ENCODE measurements around the gene PTGER1. TPM values are rescaled to one million over a fixed set of nuclear protein-coding genes. Genes with fewer than 3 reads are reported as not detected.

The PTGER1 gene
- total RNA-seq, 2 donors from 2014 or later: 0.31 to 0.67 TPM

GRCh38 chr19:14494411-14494810 lies 19.3 kb upstream of the PTGER1 start:
- no peak for ATAC-seq
- H3K27ac Mint-ChIP-seq: peak overlapping the region; percentile 41 to 82
- peak; percentile 41 for DNase-seq (ENCODE audit: low spot score)
- H3K27me3 Mint-ChIP-seq: no peaks in the 10 kb centered on the region
- no peaks in the 10 kb centered on the region for H3K9me3 Mint-ChIP-seq
- peak overlapping the region; percentile 26 for H3K4me3 Mint-ChIP-seq
- H3K4me1 Mint-ChIP-seq (ENCODE audit: low read depth in 2 of 2): peaks cover 5 to 17% of the 10 kb centered on the region in 2 donors
- H3K36me3 Mint-ChIP-seq: no peaks in the 10 kb centered on the region

- no peak for ATAC-seq
These were observed 17.7 kb upstream of the PTGER1 start for GRCh38 chr19:14492756-14493337.

GRCh38 chr19:14487370-14488125 lies 12.4 kb upstream of the PTGER1 start:
- Mint-ChIP-seq H3K27me3 (no peaks in the 10 kb centered on the region), H3K4me3 (no peak overlapping the region), H3K36me3 (no peaks in the 10 kb centered on the region), H3K27ac (no peak overlapping the region), H3K4me1 (ENCODE audit: low read depth in 2 of 2) (peaks cover 0 to 7% of the 10 kb centered on the region in 2 donors), H3K9me3 (no peaks in the 10 kb centered on the region)
- DNase-seq (ENCODE audit: low spot score) (no peak), ATAC-seq (no peak)

More at GRCh38 chr19:14492756-14493337, 17.7 kb upstream of the PTGER1 start:
- H3K36me3 Mint-ChIP-seq: no peaks in the 10 kb centered on the region
- H3K27ac Mint-ChIP-seq: peak overlapping the region in 1 of 2 donors; percentile 15
- peak; percentile 54 for DNase-seq (ENCODE audit: low spot score)
- H3K4me3 Mint-ChIP-seq: no peak overlapping the region
- no peaks in the 10 kb centered on the region for H3K9me3 Mint-ChIP-seq
- no peaks in the 10 kb centered on the region for H3K27me3 Mint-ChIP-seq
- H3K4me1 Mint-ChIP-seq (ENCODE audit: low read depth in 2 of 2): peaks cover 5 to 17% of the 10 kb centered on the region in 2 donors

- DNase-seq (ENCODE audit: low spot score) (peak; percentile 51), ATAC-seq (no peak)
- H3K36me3 Mint-ChIP-seq: no peaks in the 10 kb centered on the region
- H3K4me1 Mint-ChIP-seq (ENCODE audit: low read depth in 2 of 2): peaks cover 0 to 11% of the 10 kb centered on the region in 2 donors
- no peak overlapping the region for H3K27ac Mint-ChIP-seq
- no peak overlapping the region for H3K4me3 Mint-ChIP-seq
- H3K9me3 Mint-ChIP-seq: no peaks in the 10 kb centered on the region
- H3K27me3 Mint-ChIP-seq: no peaks in the 10 kb centered on the region
These were observed 7.2 kb upstream of the PTGER1 start for GRCh38 chr19:14482172-14482941.

GRCh38 chr19:14480700-14481079 lies 5.5 kb upstream of the PTGER1 start:
- no peaks in the 10 kb centered on the region for H3K36me3 Mint-ChIP-seq
- no peaks in the 10 kb centered on the region for H3K27me3 Mint-ChIP-seq
- H3K4me3 Mint-ChIP-seq: no peak overlapping the region
- DNase-seq (ENCODE audit: low spot score): no peak
- peaks cover 12 to 18% of the 10 kb centered on the region in 2 donors for H3K4me1 Mint-ChIP-seq (ENCODE audit: low read depth in 2 of 2)
- H3K27ac Mint-ChIP-seq: no peak overlapping the region
- ATAC-seq: no peak
- no peaks in the 10 kb centered on the region for H3K9me3 Mint-ChIP-seq

- H3K36me3 Mint-ChIP-seq: no peaks in the 10 kb centered on the region
- ATAC-seq (peak; percentile 62 to 67), DNase-seq (ENCODE audit: low spot score) (peak; percentile 63)
- peaks cover 12 to 18% of the 10 kb centered on the region in 2 donors for H3K4me1 Mint-ChIP-seq (ENCODE audit: low read depth in 2 of 2)
- no peaks in the 10 kb centered on the region for H3K27me3 Mint-ChIP-seq
- no peak overlapping the region for H3K4me3 Mint-ChIP-seq
- no peaks in the 10 kb centered on the region for H3K9me3 Mint-ChIP-seq
- H3K27ac Mint-ChIP-seq: no peak overlapping the region
These were observed 5.0 kb upstream of the PTGER1 start for GRCh38 chr19:14479975-14480699.

- H3K4me3 Mint-ChIP-seq: no peak overlapping the region
- peaks cover 17 to 23% of the 10 kb centered on the region in 2 donors for H3K4me1 Mint-ChIP-seq (ENCODE audit: low read depth in 2 of 2)
- peak; percentile 52 for DNase-seq (ENCODE audit: low spot score)
- peaks cover 0 to 5% of the 10 kb centered on the region in 2 donors for H3K27me3 Mint-ChIP-seq
- no peaks in the 10 kb centered on the region for H3K36me3 Mint-ChIP-seq
- no peak for ATAC-seq
- H3K9me3 Mint-ChIP-seq: no peaks in the 10 kb centered on the region
- H3K27ac Mint-ChIP-seq: no peak overlapping the region
These were observed 4.3 kb upstream of the PTGER1 start for GRCh38 chr19:14479309-14479974.

GRCh38 chr19:14478113-14478545 lies 3.0 kb upstream of the PTGER1 start:
- no peaks in the 10 kb centered on the region for H3K36me3 Mint-ChIP-seq
- ATAC-seq (no peak), DNase-seq (ENCODE audit: low spot score) (peak; percentile 58)
- no peak overlapping the region for H3K27ac Mint-ChIP-seq
- no peaks in the 10 kb centered on the region for H3K9me3 Mint-ChIP-seq
- peaks cover 0 to 8% of the 10 kb centered on the region in 2 donors for H3K27me3 Mint-ChIP-seq
- no peak overlapping the region for H3K4me3 Mint-ChIP-seq
- peaks cover 19 to 27% of the 10 kb centered on the region in 2 donors for H3K4me1 Mint-ChIP-seq (ENCODE audit: low read depth in 2 of 2)

GRCh38 chr19:14477418-14478112 lies 2.4 kb upstream of the PTGER1 start:
- H3K27ac Mint-ChIP-seq: no peak overlapping the region
- no peaks in the 10 kb centered on the region for H3K9me3 Mint-ChIP-seq
- no peak overlapping the region for H3K4me3 Mint-ChIP-seq
- DNase-seq (ENCODE audit: low spot score) (peak; percentile 35), ATAC-seq (no peak)
- no peaks in the 10 kb centered on the region for H3K36me3 Mint-ChIP-seq
- peaks cover 24 to 32% of the 10 kb centered on the region in 2 donors for H3K4me1 Mint-ChIP-seq (ENCODE audit: low read depth in 2 of 2)
- peaks cover 0 to 14% of the 10 kb centered on the region in 2 donors for H3K27me3 Mint-ChIP-seq

- Mint-ChIP-seq H3K36me3 (no peaks in the 10 kb centered on the region), H3K4me1 (ENCODE audit: low read depth in 2 of 2) (peaks cover 24 to 36% of the 10 kb centered on the region in 2 donors), H3K27me3 (peaks cover 0 to 14% of the 10 kb centered on the region in 2 donors), H3K27ac (peak overlapping the region; percentile 31 to 34), H3K9me3 (no peaks in the 10 kb centered on the region), H3K4me3 (peak overlapping the region; percentile 69)
- peak; percentile 63 to 83 for ATAC-seq
- DNase-seq (ENCODE audit: low spot score): peak; percentile 79
These were observed 1.7 kb upstream of the PTGER1 start for GRCh38 chr19:14476673-14477401.

GRCh38 chr19:14476327-14476672 lies 1.1 kb upstream of the PTGER1 start:
- Mint-ChIP-seq H3K27ac (peak overlapping the region; percentile 31 to 34), H3K9me3 (no peaks in the 10 kb centered on the region), H3K4me3 (peak overlapping the region; percentile 69), H3K4me1 (ENCODE audit: low read depth in 2 of 2) (peaks cover 24 to 38% of the 10 kb centered on the region in 2 donors), H3K36me3 (no peaks in the 10 kb centered on the region), H3K27me3 (peaks cover 0 to 14% of the 10 kb centered on the region in 2 donors)
- no peak for DNase-seq (ENCODE audit: low spot score)
- ATAC-seq: no peak

GRCh38 chr19:14474827-14475226 lies 327 bp downstream of the PTGER1 start:
- no peaks in the 10 kb centered on the region for H3K9me3 Mint-ChIP-seq
- peaks cover 24 to 36% of the 10 kb centered on the region in 2 donors for H3K4me1 Mint-ChIP-seq (ENCODE audit: low read depth in 2 of 2)
- H3K27ac Mint-ChIP-seq: no peak overlapping the region
- no peak for DNase-seq (ENCODE audit: low spot score)
- peak overlapping the region; percentile 51 for H3K4me3 Mint-ChIP-seq
- no peak for ATAC-seq
- H3K27me3 Mint-ChIP-seq: peaks cover 0 to 14% of the 10 kb centered on the region in 2 donors
- H3K36me3 Mint-ChIP-seq: no peaks in the 10 kb centered on the region

All from natural killer cell treated with Interleukin-12 subunit alpha and Interleukin-12 subunit beta and Interleukin-15 and Interleukin-18, amount 100 ng/mL, for 72 hours (primary cell).